HepG2 (cell line): ENCODE data around the gene TBC1D10B. TPM values are rescaled to one million over a fixed set of nuclear protein-coding genes. Genes with fewer than 3 reads are reported as not detected.

Source experiments
- GTF2F1 ChIP-seq: fragments of 150-350 bp; IDR thresholded peaks from 2 replicates; pipeline ENCODE4 v1.6.1; 2014; ENCODE audit warnings: low read length
- HOXD1 ChIP-seq: sonication (generic); formaldehyde crosslinking; IDR thresholded peaks from 2 replicates; pipeline ENCODE4 v1.5.0; 2020; ENCODE audit warnings: missing genetic modification reagents
- KDM6A ChIP-seq: IDR thresholded peaks from 2 replicates; pipeline ENCODE4 v1.6.1; 2016; ENCODE audit warnings: low read depth
- ONECUT2 ChIP-seq: sonication (generic); formaldehyde crosslinking; IDR thresholded peaks from 2 replicates; pipeline ENCODE4 v1.4.0; 2020; ENCODE audit warnings: missing genetic modification reagents
- ZNF235 ChIP-seq: sonication (generic); formaldehyde crosslinking; IDR thresholded peaks from 2 replicates; pipeline ENCODE4 v1.8.1; 2023; ENCODE audit warnings: mild to moderate bottlenecking, missing genetic modification reagents, borderline replicate concordance
- ZNF333 ChIP-seq: sonication (generic); formaldehyde crosslinking; IDR thresholded peaks from 2 replicates; pipeline ENCODE4 v1.4.0; 2020; ENCODE audit warnings: mild to moderate bottlenecking, missing genetic modification reagents, borderline replicate concordance
- polyA plus RNA-seq, 8 experiments: library from polyadenylated mRNA; depleted of rRNA in 3 of 8; stranded (reverse) in 7 of 8; unstranded in 1 of 8; fragments of >200 nt; fragmentation: Illumina TruSeq in 4 of 8; extraction: Trizol in 4 of 8; gene quantifications; 2 replicates each; pipeline versions ENCODE4 v1.2.1 to v1.2.3, GENCODE V29; 2011 to 2016; ENCODE audit warnings: low read depth in 4 of 8, missing spikeins in 1 of 8, mixed read lengths in 1 of 8; ENCODE audit not compliant: insufficient read depth in 1 of 8
- total RNA-seq, 5 experiments: library from RNA; depleted of rRNA; stranded (reverse); fragments of >200 nt; fragmentation: Illumina TruSeq; extraction: Trizol; gene quantifications; 2 replicates each; pipeline ENCODE4 v1.2.3, GENCODE V29; 2016; ENCODE audit warnings: low read depth in 1 of 5
- TF ChIP-seq, protein P1 (sequence below): sonication (generic); formaldehyde crosslinking; IDR thresholded peaks from 2 replicates; pipeline ENCODE4 v1.4.0; 2020; ENCODE audit warnings: mild to moderate bottlenecking, missing genetic modification reagents
- TF ChIP-seq, protein P2 (sequence below): IDR thresholded peaks from 2 replicates; pipeline ENCODE4 v1.6.1; 2018; ENCODE audit warnings: missing genetic modification reagents, mild to moderate bottlenecking, missing compliant biosample characterization

TBC1D10B gene
- total and polyA plus RNA-seq, 2 of the 13 experiments (the other 11 are each of a cell fraction or from before 2014, with no cell fraction given) = 15.7 to 24.8 TPM

DNA sequence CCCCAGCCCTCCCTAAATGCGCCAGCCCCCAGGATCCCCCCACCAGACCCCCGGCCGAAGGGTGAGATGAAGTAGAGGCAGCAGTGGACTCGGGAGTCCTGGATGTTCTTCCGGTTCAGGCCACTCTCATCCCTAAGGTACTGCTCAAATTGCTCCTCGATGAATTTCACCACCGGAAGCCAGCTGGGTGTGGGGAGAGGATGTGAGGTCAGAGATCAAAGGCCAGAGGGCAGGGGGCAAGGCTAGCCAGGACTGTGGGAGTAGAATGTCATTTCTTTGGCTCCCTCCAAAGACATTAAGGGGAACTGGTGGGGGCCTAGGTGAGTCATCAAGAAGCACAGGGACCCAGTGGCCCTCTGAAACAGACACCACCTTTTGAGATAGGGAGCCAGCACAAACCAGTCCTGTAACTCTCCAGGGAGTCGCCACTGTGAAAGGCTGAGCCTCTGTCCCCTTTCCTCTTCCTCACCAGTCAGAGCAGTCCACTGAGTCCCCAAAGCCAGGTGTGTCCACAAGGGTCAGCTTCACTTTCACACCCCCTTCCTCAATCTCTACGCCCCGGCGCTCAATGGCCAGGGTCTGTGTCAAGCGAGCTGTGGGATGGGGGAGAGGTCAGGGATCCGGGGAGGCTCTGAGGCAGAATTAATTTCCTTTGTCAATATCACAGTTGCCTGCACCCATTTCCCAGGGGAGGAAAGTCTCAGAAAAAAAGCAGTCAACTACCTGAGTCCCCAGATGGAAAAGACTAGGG lies 11.2 kb upstream of the TBC1D10B start (continued):
- TF ChIP-seq, protein P1, sequence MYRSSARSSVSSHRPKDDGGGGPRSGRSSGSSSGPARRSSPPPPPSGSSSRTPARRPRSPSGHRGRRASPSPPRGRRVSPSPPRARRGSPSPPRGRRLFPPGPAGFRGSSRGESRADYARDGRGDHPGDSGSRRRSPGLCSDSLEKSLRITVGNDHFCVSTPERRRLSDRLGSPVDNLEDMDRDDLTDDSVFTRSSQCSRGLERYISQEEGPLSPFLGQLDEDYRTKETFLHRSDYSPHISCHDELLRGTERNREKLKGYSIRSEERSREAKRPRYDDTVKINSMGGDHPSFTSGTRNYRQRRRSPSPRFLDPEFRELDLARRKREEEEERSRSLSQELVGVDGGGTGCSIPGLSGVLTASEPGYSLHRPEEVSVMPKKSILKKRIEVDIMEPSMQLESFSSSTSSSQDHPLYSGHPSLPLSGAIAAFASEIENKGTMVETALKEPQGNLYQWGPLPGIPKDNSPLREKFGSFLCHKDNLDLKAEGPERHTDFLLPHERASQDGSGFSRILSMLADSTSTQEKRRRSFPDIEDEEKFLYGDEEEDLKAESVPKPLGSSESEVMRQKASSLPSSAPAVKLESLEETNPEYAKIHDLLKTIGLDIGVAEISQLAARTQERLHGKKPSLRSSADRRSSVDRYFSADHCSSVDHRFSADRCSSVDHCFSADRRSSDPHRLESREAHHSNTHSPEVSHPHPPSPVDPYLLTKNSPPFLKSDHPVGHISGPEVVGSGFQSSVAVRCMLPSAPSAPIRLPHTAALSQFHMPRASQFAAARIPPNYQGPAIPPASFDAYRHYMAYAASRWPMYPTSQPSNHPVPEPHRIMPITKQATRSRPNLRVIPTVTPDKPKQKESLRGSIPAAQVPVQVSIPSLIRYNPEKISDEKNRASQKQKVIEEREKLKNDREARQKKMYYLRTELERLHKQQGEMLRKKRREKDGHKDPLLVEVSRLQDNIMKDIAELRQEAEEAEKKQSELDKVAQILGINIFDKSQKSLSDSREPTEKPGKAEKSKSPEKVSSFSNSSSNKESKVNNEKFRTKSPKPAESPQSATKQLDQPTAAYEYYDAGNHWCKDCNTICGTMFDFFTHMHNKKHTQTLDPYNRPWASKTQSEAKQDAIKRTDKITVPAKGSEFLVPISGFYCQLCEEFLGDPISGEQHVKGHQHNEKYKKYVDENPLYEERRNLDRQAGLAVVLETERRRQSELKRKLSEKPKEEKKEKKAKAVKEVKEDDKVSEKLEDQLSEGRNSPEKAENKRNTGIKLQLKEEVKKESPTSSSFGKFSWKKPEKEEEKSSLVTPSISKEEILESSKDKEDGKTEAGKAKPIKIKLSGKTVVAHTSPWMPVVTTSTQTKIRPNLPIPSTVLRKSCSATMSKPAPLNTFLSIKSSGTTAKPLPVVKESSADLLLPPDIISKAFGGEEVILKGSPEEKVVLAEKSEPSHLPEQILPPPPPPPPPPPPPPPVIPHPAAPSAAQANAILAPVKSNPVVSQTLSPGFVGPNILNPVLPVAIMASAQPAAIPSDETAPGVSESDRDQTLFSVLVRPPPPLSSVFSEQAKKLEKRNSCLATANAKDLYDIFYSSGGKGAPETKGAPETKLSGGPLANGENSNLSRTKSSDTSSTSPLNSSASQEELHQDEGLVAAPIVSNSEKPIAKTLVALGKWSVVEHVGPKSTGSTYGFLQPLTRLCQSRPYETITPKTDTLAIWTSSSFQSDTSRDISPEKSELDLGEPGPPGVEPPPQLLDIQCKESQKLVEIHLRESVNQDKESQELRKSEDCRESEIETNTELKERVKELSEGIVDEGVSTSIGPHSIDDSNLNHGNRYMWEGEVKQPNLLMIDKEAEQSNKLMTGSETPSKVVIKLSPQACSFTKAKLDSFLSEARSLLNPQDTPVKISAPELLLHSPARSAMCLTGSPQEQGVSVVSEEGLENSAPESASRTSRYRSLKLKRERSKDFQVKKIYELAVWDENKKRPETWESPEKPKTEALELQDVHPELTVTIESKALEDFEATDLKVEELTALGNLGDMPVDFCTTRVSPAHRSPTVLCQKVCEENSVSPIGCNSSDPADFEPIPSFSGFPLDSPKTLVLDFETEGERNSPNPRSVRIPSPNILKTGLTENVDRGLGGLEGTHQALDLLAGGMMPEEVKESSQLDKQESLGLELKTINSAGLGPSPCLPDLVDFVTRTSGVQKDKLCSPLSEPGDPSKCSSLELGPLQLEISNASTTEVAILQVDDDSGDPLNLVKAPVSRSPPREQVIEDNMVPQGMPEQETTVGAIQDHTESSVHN (CRISPR knock-in tag) = 0 out of 2 replicates have a peak, but pooled peaks have one; percentile 22
- TF ChIP-seq HOXD1 (CRISPR knock-in tag) (no peak), KDM6A (no peak), ZNF235 (CRISPR knock-in tag) (no peak), ZNF333 (CRISPR knock-in tag) (peak; percentile 91; the same call in 1 of the 2 replicates), ONECUT2 (no peak), GTF2F1 (no peak)
- TF ChIP-seq, protein P2, sequence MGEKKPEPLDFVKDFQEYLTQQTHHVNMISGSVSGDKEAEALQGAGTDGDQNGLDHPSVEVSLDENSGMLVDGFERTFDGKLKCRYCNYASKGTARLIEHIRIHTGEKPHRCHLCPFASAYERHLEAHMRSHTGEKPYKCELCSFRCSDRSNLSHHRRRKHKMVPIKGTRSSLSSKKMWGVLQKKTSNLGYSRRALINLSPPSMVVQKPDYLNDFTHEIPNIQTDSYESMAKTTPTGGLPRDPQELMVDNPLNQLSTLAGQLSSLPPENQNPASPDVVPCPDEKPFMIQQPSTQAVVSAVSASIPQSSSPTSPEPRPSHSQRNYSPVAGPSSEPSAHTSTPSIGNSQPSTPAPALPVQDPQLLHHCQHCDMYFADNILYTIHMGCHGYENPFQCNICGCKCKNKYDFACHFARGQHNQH = no peak; the same call in 1 of the 2 replicates
